CD4-positive, alpha-beta T cell treated with Interleukin-17A for 1 hour (primary cell): ENCODE data around the gene TXNRD1.
"Not testable (repeated sequence)": the region's sequence is repeated elsewhere in the genome, so short reads cannot be mapped to it uniquely, and the experiment has no call there.

ENCODE experiments used
- DNase-seq: peaks from one replicate; pipeline ENCODE4 v3.0.0-alpha.2; 2020

Gene TXNRD1

DNA sequence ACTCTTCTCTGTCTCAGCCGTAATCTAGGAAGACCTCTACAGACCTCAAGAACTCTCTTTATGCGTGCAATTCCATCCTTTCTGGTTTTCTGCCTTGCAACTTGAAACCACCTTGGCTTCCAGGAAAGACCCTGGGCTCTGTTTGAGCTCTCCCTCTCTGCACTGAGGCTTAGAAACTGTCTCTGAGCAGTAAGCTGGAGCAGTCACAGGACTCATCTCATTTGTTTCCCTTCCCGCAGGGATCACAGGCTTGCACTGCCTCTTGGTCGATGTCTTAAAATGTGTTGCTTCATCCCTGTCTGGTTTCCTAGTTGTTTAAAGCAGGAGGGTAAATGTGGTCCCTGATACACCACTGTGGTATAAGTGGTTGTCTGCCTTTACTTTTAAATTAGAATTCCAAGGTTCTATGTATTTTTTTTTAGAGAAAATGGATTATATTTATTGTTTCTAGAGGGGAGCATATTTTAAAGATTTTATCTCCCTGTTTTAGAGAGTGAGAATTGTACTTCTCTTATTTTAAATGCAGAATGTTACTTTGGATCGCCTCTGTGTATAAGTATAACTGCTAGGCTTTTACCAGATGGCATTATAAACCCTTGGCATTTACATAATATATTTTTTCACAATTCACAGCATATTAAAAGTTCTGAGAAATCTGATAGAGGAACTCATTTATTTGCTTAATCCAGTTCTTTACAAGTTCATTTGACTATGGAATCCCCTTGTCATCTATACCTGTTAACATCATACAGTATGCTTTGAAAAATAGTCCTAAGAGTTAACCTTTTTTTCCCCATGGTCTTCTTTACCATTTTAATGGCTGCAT is 114.3 kb downstream of the TXNRD1 start:
- DNase-seq = no peak

DNA sequence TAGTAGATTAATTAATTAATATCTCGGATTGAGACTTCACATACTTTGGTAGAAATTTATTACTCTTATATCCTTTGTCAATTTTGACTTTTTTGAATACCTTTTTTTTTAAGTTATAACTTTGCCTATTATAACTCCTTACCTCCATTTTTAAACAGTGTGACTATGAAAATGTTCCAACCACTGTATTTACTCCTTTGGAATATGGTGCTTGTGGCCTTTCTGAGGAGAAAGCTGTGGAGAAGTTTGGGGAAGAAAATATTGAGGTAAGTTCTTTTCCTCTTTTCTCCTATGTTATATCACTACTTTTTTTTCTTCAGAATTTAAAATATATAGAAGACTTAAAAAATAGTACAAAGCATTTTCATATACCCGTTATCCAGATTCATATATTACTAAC is 115.8 kb downstream of the TXNRD1 start:
- no peak for DNase-seq

DNA sequence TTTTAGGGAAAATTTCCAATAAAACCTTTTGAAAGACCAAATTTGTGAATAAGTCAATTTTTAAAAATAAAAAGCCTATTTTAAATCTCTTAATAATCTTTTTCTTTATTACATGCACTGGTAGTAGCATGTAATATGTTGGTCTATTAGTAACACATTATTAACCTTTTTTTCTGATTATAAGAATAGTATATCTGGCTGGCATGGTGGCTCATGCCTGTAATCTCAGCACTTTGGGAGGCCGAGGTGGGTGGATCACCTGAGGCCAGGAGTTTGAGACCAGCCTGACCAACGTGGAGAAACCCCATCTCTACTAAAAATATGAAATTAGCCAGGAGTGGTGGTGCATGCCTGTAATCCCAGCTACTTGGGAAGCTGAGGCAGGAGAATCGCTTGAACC is 116.7 kb downstream of the TXNRD1 start:
- DNase-seq = not testable (repeated sequence)

DNA sequence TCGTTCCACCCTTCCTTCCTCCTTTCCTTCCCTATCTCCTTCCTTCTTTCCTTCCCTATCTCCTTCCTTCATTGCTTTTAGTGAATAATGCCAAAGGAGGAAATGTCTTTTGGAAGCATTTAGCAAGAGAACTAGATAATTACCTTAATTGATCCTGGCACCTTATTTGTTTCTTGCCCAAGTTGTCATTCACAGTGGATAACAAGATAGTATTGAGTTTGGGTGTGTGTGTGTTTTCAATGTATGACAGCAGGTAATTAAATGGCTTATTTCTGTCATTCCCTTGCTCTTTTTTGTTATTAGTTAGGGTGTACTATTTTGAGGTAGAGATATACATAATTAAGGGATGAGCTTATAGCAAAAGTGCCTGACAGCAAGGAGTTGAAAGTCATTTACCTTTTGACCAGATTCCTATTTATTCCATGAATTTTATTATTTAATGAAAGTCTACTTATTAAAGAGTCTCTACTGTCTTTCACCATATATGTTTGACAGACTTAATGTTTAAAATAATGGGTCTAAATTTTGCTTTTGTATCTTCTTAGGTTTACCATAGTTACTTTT is 118.2 kb downstream of the TXNRD1 start:
- no peak for DNase-seq

DNA sequence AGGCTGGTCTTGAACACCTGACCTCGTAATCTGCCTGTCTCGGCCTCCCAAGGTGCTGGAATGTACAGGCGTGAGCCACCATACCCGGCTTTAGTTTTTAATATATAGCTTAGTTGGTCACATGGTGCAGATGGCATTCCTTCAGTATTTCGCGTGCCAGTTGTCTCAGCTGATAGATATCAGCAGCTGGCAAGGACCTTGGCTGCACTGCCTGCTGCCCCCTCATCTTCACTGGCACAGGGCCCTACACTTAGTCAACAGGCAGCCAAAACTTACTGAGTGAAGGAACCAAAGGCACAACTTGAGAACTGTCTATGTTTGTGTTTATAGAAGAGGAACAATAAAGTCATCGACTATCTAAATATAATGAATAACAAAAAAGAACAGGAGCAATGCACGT is 119.0 kb downstream of the TXNRD1 start:
- DNase-seq = no peak

DNA sequence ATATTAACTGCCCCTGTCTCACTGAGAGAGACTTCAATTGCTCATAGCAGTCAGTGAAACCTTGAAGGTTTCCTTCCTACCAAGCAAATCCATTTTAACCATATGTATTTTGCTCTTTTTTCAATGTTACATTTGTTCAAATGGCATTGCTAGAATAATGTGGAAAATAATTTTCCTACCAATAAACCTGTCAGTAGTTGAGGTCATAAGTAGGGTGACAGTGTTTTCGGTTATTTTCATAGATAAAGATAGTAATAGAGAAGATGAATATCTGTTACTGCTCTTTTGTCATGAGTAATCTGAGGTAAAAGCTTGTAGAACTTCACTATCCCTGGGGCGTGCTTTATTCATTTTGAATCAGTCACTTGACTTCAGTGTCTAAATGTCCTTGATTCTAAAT is 120.5 kb downstream of the TXNRD1 start:
- DNase-seq = no peak

DNA sequence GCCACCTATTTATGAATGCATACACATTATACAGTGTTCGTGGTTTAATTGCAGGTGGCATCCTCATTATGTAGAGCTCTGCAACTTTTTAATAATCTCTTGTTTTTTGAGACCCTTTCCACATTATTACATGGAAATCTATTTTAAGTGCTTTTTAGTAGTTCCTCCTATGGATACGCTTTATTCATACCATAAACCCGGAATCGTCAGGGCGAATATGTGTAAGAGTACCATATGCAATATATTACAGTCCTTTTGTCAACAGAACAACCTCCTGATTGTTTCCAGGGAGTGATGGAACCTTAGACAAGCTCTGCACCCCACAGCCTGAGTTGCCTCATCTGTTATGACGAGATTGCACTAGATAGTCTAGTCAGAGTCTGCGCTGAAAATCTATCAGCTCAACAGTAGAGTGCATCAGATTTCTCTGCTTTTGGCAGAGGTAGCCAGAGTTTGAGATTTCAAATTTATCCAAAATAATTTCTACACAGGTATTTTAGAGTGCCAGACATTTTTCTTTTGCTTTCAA is 121.5 kb downstream of the TXNRD1 start:
- DNase-seq = no peak

DNA sequence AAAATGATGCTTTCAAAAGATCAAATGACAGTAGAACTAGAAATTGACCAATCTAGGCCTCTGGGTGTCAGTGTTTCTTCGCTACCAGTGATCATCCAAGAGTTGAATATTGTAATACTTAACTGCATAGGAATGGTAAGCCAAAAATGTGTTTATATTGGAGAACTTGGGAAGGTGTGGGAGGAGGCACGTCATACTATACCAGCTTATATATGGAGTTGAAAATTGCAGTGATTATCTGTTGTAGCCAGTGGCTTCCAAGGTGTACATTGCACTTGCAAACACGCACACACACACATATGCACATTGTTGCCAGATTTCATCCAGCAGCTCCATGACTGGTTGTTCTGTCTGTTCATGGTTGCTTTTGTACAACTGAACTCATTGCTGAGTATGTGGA is 124.1 kb downstream of the TXNRD1 start:
- DNase-seq = no peak

DNA sequence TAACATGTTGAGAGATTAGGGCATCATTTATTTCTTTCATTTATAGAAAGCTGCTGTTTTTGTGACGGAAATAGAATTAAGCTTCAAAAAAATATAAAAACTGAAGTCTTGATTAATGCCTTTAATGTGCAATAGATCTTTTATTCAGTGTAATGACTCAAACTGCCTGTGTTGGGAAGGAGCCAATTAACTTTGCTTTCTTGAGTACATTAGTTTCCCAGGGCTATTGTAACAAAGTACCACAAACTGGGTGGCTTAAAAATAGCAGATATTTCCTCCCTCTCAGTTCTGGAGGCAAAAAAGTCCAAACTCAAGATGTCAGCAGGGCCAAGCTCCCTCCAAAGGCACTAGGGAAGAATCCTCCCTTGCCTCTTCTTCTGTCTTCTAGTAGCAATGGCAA is 124.6 kb downstream of the TXNRD1 start:
- DNase-seq = no peak

DNA sequence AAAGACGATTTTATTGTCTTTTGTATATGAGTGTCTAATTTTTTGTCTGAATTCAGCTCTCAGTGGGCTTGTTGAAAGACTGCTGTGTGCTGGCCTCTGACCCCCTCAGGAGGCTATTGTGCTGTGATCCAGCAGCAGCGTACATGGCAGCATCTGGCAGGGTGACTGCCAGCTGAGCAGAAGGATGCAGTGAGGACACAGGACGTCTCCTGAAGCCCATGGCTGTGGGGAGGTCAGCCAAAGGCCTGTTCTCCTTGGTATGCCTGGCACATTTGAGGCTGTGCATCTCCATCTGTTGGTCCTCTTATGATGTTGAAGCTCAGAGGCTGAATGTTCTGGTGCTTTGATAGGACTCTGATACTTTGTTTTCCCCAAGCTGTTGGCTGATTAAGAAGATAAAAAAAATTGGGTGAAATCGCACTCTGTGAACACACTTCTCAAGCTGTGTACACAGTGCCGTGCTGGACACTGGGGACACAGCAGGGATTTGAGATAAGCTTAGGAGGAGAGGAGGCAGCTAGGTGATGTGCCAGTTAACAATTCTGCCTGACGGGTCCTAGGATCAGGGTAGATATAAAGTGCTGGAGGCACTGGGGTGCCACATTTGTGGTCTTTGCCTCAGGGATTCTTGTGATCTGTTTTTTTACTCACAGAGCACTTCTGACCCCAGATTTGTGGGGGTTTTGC is 125.5 kb downstream of the TXNRD1 start:
- no peak for DNase-seq

DNA sequence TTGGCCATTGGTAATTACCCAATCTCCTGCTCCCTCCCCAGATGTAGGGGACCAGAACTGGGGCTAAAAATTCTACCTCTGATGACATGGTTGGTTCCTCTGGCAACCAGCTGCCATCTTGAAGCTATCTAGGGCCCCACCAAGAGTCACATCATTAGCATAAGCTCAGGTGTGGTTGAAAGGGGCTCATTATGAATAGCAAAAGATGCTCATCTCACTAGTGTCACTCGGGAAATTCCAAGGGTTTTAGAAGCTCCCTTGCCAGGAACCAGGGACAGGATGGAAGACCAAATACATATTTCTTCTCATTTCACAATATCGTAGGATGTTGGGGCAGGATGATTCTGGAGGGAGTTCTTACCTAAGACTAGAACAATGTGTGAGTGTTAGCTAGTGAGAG is 126.6 kb downstream of the TXNRD1 start:
- DNase-seq = no peak

DNA sequence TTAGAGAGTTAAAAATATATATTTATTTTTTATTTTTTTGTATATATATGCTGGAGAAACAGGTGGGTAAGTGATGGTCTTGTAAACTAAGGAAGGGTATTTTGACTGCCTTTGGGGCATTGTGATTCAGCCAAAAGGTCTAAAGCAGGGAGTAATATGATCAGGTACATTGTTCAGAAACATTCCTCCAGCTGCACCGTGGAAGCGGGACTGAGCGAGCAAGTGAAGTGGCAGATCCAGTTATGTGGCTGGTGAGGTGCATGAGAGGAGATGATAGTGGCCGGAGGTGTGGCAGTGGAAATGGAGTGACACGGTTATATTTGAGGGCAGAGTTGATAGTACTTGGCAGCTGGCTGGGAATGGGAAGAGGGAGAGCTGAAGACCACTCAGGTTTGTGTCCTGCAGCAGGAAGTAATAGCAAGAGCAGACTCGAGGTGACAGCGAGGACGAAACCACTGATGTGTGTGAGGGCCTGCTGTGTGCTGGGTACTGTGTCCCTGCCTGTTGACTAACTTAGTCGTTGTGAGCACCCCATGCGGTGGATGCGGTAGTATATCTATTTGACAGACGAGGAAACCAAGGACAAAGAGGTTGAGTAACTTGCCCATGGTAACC is 127.2 kb downstream of the TXNRD1 start:
- DNase-seq = no peak

DNA sequence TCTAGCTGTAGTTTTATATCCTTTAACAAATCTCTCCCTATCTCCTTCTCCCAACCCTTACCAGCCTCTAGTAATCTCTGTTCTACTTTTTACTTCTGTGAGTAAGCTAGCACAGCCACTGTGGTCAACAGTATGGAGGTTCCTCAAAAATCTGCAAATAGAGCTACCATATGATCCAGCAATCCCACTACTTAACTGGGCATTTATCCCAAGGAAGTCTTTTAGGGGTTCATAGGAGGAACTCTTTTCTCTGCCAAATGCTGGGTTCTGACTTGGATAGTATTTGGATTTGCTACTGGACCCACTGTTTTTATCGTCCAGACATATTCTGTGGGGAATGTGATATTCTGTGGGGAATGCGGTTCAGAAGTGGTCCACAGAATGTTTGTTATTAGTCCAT is 129.1 kb downstream of the TXNRD1 start:
- DNase-seq = no peak

DNA sequence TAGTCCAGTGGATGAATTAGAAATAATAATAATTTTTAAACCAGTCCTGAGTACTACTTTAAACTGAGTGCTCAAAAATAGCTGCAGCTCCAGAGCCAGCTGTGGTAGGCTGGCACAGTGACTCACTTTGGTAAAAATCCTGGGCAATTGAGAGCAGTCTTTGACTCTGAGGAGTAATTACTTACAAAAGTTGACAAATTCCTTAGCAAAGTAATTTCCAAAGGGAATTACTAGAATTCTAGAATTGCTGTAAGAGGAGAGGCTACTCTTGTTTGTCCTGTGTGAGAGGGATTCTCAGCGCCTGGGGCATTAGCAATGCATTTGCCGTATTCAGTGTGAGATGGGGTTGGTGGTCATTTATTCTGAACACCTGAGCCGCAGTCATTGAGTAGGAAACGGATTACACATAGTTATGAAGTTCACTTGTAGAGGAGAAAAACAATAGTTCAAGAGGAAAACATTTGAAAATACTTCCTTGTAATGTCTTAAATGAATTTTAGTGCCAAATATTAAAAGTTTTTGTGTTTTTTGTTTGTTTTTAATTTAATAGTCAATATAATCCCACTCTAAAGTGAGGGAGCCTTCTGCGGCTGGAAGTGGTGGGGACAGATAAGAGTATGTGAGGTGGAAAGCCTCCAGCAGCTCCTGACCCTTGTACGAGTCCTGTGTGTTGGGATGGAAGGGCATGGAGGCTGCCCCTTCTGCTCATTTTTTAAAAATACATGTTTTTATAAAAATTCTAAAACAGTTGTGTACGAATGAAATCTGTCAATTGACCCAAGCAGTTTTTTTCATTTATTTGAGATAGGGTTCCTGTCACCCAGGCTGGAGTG is 129.9 kb downstream of the TXNRD1 start:
- no peak for DNase-seq

DNA sequence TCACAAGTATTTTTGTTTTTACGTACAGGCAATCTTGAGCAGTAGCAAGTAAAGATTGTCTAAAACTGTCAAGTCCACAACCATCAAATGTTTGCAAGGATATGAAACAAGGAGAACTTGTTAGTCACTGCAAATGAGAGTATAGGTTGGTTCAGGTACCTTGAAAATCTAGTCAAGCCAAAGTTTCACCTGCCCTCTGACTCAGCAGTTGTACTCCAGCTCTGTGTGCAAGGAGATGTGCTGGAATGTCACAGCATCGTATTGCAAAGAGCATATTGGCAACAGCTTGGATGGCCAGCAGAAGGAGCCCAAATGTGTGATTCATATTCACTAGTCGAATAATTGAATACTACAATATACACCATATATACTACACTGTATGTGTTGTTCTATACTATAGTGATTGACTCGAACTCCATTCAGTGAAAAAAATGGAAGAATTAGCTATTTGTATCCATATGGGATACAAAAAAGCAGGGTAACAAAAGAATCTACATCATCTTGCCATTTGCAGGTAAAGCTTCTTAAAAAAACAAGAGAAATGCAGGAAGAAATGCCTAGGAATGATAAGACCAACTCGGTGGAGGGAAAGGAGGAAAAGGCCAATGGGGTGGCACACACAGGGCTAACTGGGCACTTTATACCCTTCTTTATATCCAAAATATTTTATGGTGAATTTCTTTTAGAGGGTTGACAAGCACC is 131.9 kb downstream of the TXNRD1 start:
- no peak for DNase-seq

DNA sequence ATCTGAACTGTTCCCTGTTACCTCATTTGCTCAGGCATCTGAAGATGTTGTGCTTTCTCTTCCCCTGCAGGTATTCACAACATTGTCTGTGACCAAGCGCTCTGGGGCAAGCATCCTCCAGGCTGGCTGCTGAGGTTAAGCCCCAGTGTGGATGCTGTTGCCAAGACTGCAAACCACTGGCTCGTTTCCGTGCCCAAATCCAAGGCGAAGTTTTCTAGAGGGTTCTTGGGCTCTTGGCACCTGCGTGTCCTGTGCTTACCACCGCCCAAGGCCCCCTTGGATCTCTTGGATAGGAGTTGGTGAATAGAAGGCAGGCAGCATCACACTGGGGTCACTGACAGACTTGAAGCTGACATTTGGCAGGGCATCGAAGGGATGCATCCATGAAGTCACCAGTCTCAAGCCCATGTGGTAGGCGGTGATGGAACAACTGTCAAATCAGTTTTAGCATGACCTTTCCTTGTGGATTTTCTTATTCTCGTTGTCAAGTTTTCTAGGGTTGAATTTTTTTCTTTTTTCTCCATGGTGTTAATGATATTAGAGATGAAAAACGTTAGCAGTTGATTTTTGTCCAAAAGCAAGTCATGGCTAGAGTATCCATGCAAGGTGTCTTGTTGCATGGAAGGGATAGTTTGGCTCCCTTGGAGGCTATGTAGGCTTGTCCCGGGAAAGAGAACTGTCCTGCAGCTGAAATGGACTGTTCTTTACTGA is 132.9 kb downstream of the TXNRD1 start:
- no peak for DNase-seq

DNA sequence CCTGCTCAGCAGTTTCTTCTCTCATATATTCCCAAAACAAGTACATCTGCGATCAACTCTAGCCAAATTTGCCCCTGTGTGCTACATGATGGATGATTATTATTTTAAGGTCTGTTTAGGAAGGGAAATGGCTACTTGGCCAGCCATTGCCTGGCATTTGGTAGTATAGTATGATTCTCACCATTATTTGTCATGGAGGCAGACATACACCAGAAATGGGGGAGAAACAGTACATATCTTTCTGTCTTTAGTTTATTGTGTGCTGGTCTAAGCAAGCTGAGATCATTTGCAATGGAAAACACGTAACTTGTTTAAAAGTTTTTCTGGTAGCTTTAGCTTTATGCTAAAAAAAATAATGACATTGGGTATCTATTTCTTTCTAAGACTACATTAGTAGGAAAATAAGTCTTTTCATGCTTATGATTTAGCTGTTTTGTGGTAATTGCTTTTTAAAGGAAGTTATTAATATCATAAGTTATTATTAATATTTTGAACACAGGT is 133.5 kb downstream of the TXNRD1 start:
- no peak for DNase-seq

DNA sequence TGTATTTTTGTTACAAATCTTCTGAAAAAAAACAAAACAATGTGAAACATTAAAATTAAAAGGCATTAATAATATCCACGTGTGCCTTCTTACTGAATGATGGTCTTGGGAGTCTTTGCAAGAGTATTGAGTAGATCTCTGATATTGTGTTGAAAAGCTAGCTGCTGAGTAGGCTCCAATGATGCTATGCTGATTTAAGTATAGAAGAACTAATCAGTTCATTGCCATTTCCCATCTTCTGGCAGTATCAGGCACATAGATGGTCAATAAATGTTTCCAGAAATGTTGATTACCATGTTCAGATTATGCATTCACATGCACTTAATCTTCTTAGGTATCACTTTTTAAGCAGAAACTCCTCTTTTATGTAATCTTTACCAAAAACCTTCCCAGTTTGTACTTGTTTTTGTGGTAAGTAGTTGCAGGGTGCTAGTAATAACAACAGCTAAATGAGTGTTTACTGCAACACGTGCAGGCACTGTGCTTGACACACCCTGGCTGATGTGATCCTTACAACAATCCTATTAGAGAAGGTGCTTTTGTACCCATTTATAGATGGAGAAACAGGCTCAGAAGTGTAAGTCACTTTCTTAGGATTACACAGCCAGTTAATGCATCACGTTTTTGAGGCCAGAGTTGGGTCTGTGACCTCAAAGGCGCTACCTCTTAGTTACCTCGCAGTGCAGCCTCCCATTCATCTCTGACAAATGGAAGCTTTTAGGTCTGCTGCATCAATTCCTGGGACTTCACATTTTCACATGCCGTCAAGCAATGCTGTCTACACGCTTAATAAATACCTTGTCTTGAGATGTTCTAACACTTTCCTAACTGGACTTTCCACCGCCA is 134.9 kb downstream of the TXNRD1 start:
- DNase-seq = no peak

DNA sequence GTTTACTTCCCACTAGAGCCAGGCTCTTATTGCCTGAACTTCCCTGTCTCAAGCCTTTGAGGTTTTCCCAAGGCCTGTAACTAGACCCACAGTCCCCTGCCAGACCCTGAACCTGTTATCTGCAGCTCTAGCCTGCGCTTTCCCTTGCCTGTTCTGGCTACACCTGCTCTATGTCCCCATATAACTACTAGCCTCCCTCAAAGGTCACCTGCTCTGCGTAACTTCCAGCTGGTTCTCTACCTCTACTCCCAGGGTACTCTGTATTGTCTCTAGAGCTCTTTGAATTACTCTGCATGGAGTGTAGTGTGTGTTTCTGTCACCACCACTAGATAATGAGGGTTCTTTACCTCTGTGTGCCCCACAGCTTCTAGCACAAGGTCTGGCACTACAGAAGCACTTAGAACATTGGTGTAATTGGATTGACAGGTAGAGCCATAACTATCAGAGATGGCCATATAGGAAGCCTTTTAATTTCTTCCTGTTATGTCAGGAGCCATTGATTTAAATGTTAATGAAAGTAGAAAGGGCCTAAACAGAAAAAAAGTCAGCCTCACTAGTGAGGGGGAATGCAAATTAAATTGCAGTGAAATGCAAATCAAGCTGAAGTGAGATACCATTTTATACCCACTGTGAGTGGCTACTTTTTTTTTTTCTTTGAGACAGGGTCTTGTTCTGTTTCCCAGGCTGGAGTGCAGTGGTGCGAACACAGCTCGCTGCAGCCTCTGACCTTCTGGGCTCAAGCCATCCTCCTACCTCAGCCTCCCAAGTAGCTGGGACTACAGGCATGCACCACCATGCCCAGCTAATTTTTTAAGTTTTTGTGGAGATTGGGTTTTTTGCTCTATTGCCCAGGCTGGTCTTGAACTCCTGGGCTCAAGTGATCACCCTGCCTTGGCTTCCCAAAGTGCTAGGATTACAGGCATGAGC is 135.7 kb downstream of the TXNRD1 start:
- DNase-seq = no peak
